GM12891 (cell line): ENCODE data around the gene RBM19.

Experiments used
- DNase-seq: peaks from one replicate; pipeline ENCODE4 v3.0.0; 2011; ENCODE audit warnings: low spot score; ENCODE audit not compliant: insufficient read length
- FAIRE-seq: peaks from 2 replicates; lab custom pipeline; 2011; peaks lifted over from hg19 to GRCh38; lab: Jason Lieb, UNC
- PAX5 ChIP-seq: IDR thresholded peaks from 2 replicates; pipeline ENCODE4 v1.6.1; 2011; ENCODE audit warnings: low read length, moderate library complexity, mild to moderate bottlenecking; ENCODE audit not compliant: insufficient read depth, severe bottlenecking
- POLR2A ChIP-seq: IDR thresholded peaks from 2 replicates; pipeline ENCODE4 v1.6.1; 2011; ENCODE audit warnings: low read depth, low read length, control low read depth
- POLR2AphosphoS5 ChIP-seq: IDR thresholded peaks from 2 replicates; pipeline ENCODE4 v1.6.1; 2011; ENCODE audit warnings: low read depth, low read length, control low read depth
- POU2F2 ChIP-seq: IDR thresholded peaks from 2 replicates; pipeline ENCODE4 v1.6.1; 2011; ENCODE audit warnings: low read depth, mild to moderate bottlenecking, control low read depth, low read length, moderate library complexity
- SPI1 ChIP-seq: IDR thresholded peaks from 2 replicates; pipeline ENCODE4 v1.6.1; 2011; ENCODE audit warnings: low read depth, low read length, control low read depth
- TAF1 ChIP-seq: IDR thresholded peaks from 2 replicates; pipeline ENCODE4 v1.6.1; 2011; ENCODE audit warnings: low read depth, low read length, control low read depth

RBM19 gene

DNA sequence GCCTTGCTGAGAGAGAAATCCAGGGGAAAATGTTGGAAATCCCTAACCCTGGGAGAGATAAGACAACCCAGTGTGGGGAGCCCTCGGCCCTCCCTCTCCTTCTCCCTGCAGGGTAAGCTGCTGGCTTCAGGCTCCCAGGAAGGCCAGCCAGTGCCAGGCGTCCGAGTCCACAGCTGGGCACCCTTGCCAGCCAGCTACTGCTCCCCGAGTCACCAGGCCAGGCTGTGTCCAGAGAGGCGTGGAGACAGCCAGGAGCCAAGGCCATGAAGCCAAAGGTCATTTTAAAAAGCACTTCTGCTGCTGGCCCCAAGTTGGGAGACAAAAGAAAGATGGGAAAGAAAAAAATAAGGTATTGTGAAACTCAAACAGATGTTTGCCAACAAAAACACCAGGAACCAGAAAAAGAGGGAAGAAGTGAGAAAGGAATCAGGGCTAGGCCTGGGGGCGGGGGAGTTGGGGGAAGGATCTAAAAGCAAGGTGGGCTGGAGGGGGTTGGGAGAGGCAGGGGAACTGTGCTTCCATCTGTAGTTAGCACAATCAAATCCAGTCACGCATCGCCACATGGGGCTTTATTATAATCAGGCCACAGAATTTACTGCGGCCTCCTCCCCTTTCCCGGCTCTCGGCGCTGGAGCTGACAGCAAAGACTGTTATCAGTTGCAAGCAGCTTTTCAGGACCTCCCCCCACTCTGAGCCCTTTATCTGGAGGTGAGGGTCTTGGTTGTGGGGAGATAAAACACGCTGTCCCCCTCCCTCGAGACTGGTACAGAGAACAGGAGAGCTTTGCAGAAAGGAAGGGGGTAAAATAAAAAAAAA, 33.5 kb downstream of the RBM19 start:
- FAIRE-seq (no peak), DNase-seq (no peak)
- TF ChIP-seq TAF1 (no peak), POU2F2 (no peak), SPI1 (no peak), POLR2A (no peak), PAX5 (no peak), POLR2AphosphoS5 (no peak)

DNA sequence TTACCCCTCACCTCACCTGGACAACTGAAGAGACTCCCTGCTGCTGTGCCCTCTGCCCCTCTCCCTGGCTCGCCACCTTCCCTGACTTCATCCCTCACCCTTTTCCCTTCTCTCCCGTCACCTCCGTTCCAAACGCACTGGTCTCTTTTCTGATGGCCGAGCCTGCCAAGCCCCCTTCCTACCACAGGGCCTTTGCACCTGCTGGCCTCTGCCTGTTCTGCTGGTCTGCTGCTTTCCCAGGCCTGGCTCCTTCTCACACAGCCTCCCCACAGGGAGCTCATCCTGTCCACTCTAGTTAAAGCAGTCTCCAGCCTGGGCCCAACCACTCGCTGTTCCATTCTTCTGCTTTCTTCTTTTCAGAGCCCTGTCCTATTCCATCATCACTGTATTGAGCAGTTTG, 34.6 kb downstream of the RBM19 start:
- no peak for FAIRE-seq
- TF ChIP-seq POLR2A (no peak), POLR2AphosphoS5 (0 out of 2 replicates have a peak, but pooled peaks have one; percentile 18)
- DNase-seq = no peak

DNA sequence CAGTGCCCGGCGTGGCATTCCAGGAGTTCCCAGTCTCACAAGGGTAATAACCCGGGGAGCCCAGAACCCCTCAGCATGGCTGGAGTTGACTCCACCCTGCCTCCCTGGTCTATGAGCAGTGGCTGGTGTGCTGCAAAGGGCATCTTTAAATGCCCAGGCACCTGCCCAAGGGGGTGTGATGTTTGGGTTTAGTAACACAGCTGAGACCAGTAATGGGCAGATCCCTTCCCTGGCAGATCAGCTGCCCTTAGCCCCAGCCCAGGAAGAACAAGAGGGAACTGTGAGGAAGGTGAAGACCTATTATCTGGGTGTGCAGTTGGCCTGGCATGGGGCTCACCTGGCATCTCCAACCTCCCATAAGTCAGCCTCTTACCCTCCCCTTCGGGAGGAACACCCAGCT, 35.9 kb downstream of the RBM19 start:
- no peak for TF ChIP-seq TAF1
- no peak for FAIRE-seq
- DNase-seq = no peak

DNA sequence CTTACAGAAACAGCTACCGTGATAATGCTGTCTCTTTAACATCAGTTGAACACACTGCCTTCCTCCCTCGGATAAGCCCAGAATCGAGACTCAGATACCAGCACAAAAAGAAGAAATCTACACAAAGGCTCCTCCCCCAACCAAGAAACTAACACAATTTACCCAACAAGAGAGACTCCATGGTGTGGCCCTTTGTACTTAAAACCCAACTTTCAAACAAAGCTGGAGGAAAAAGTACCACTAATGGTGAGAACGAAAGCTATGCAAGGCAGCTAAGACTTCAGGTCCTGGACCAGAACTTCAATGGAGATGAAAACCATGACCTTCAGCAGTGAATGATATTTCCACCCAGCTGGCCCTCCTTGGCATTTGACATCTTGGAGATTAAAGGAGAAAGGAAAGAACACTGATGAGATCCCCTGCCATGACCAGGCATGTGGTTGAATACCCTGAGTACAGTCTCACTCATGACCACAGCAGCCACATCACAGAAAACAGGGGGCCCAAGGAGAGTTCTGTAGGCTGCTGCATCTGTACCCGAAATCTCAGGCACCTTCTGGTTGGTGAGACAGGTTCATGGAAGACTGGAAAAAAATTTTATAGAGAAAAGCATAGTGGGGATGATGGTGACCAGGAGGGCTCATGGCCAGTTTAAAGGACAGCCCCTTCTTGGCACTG, 36.7 kb downstream of the RBM19 start:
- FAIRE-seq (no peak), DNase-seq (no peak)

DNA sequence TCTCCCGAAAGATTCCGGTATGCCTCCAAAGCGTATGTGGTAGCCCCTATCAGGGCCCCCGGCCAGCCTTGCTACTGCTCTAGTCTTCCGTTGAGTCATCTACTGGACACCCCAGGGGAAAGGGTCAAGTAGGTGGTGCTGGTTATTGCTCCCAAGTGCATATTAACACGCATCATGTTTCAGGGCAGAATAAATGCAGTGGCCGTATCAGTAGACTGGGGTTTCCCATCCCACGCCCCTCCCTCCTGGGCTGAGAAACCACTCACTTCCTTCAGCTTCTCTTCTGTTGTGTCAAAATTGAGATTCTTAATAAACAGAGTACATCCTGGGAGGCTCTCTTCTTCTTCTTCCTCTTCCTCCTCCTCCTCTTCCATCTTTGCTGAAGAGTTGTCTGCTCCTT, 39.3 kb downstream of the RBM19 start:
- FAIRE-seq = no peak
- DNase-seq = no peak
- TF ChIP-seq POU2F2 = no peak
- TF ChIP-seq SPI1 = no peak
- TF ChIP-seq PAX5 = no peak
- TF ChIP-seq POLR2A = no peak
- TF ChIP-seq TAF1 = no peak
- no peak for TF ChIP-seq POLR2AphosphoS5

More for the DNA sequence above, 36.7 kb downstream of the RBM19 start:
- no peak for TF ChIP-seq SPI1
- no peak for TF ChIP-seq PAX5
- no peak for TF ChIP-seq POLR2AphosphoS5
- TF ChIP-seq TAF1 = no peak
- no peak for TF ChIP-seq POU2F2
- TF ChIP-seq POLR2A = no peak

DNA sequence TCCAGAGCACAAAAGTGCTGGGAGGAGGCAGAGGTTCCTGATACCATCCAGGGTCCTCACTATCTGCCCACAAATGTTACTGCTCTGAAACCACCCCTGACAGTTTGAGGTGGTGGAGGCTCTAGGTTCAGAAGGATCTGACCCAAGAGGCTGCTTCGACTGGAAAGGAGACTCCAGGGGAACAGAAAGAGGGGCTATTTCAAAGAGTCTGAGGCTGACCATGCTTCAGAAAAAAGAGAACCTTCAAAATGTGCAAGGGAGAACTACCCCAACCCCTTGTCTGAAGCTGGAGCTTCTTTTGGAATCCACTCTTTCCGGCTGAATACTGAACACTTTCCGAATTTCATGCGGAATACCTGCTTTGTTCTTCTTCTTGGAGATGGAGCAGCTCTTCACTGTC, 41.8 kb downstream of the RBM19 start:
- no peak for DNase-seq
- FAIRE-seq = no peak
- no peak for TF ChIP-seq POLR2A
- TF ChIP-seq POU2F2 = no peak
- TF ChIP-seq PAX5 = no peak
- no peak for TF ChIP-seq POLR2AphosphoS5
- TF ChIP-seq TAF1 = no peak
- no peak for TF ChIP-seq SPI1

DNA sequence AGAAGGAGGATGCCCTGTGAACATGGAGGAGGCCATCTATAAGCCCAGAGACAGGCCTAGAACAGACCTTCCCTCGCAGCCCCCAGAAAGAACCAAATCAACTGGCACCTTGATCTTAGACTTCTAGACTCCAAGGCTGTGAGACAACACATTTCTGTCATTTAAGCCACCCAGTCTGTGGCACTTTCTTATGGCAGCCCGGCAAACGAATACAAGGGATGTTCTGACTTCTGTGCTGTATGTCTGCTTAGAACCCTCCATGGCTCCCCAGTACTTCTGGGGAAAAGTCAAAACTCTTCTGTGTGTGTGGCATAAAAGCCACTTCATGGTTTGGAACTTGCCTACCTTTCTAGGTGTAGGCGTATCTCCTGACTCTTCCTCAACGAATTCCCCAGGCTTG, 42.9 kb downstream of the RBM19 start:
- FAIRE-seq (no peak), DNase-seq (no peak)
- TF ChIP-seq POLR2AphosphoS5 (no peak), PAX5 (no peak), SPI1 (no peak), POU2F2 (no peak), POLR2A (no peak), TAF1 (no peak)

DNA sequence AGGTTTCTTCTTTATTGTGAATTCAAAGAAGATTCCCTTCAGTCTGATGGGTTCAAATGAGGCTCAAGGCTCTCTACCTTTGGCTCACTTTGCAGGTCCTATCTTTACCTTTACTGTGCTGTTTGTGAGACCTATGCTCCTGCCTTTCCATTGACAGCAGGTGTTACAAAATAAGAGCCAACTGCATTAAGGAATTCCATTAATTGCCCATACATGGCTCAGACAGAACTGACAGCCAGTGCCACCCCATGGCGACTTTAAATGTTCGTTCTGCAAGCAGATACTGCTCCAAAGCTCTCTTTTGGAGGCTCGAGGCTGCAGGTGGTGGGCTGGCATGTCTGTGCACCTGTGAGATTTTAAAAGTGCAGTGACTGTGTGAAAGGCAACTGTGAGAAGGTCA, 44.7 kb downstream of the RBM19 start:
- TF ChIP-seq POLR2A (no peak), TAF1 (no peak), PAX5 (no peak), POU2F2 (no peak), SPI1 (no peak), POLR2AphosphoS5 (no peak)
- FAIRE-seq = no peak
- no peak for DNase-seq

DNA sequence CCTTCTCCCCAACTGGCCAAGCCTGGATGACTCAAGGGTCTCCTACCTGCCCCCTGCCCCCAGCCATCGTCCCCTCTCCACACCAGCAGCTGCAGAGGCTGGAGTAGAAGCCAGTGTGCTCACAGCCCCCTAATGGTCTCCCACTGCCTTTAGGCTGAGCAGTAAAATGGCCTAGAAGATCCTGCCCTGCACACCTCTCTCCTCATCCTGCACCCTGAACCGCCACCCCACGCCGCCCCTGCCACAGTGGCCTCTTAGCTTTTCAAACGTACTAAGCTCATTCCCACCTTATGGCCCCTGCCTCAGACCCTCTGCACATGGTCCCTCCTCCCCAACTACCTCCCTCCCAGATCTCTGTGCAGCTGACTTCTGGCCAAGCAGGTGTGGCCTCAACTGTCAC, 46.3 kb downstream of the RBM19 start:
- FAIRE-seq = no peak

DNA sequence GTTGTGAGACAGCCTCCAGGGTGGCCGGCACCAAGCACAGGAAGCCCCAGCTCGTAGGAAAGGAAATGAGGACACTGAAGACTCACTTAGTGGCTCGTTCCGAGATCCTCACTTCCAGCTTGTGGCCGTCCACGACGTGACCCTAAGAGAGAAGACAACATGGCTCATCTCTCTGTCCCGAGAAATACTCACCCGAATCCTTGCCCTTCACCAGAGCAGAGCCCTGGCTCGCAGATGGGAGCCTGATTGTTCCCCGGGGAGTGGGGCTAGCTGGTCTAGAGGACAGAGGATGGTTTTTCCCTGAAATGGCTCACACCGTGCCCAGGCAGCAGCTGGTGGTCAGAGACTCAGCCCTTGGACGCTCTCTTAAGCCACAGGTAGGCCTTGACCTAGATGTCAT, 47.8 kb downstream of the RBM19 start:
- TF ChIP-seq TAF1 = no peak
- no peak for TF ChIP-seq PAX5
- no peak for TF ChIP-seq SPI1
- TF ChIP-seq POU2F2 = no peak
- TF ChIP-seq POLR2AphosphoS5 = no peak
- TF ChIP-seq POLR2A = no peak
- no peak for DNase-seq
- FAIRE-seq = no peak

More for the DNA sequence above, 46.3 kb downstream of the RBM19 start:
- TF ChIP-seq SPI1 (no peak), TAF1 (no peak), PAX5 (no peak), POU2F2 (no peak), POLR2A (no peak), POLR2AphosphoS5 (no peak)
- no peak for DNase-seq
